HFF-Myc (cell line): ENCODE results near the gene SV2C.
"Not testable (repeated sequence)": the region's sequence is repeated elsewhere in the genome, so short reads cannot be mapped to it uniquely, and the experiment has no call there.

Experiments used
- DNase-seq: peaks from one replicate; pipeline ENCODE4 v3.0.0-alpha.2; 2011; ENCODE audit warnings: low read depth; ENCODE audit errors: extremely low read depth
- H3K4me3 ChIP-seq: replicated peaks from 2 replicates; pipeline ENCODE4 v1.5.1; 2011; ENCODE audit warnings: low read depth, mild to moderate bottlenecking, control low read depth, low read length
- TF ChIP-seq, protein P1 (sequence below): IDR thresholded peaks from 2 replicates; pipeline ENCODE4 v1.5.1; 2012; ENCODE audit warnings: mild to moderate bottlenecking, low read depth, low read length, control low read depth; ENCODE audit errors: missing control alignments

SV2C gene

GRCh38 chr5:76291305-76292077, 208.3 kb downstream of the SV2C start:
- TF ChIP-seq, protein P1, sequence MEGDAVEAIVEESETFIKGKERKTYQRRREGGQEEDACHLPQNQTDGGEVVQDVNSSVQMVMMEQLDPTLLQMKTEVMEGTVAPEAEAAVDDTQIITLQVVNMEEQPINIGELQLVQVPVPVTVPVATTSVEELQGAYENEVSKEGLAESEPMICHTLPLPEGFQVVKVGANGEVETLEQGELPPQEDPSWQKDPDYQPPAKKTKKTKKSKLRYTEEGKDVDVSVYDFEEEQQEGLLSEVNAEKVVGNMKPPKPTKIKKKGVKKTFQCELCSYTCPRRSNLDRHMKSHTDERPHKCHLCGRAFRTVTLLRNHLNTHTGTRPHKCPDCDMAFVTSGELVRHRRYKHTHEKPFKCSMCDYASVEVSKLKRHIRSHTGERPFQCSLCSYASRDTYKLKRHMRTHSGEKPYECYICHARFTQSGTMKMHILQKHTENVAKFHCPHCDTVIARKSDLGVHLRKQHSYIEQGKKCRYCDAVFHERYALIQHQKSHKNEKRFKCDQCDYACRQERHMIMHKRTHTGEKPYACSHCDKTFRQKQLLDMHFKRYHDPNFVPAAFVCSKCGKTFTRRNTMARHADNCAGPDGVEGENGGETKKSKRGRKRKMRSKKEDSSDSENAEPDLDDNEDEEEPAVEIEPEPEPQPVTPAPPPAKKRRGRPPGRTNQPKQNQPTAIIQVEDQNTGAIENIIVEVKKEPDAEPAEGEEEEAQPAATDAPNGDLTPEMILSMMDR = no peak
- no peak for DNase-seq
- H3K4me3 ChIP-seq = no peak overlapping the region

GRCh38 chr5:76292620-76293322, 209.6 kb downstream of the SV2C start:
- no peak for DNase-seq
- no peak overlapping the region for H3K4me3 ChIP-seq
- TF ChIP-seq, protein P1 = no peak

DNA sequence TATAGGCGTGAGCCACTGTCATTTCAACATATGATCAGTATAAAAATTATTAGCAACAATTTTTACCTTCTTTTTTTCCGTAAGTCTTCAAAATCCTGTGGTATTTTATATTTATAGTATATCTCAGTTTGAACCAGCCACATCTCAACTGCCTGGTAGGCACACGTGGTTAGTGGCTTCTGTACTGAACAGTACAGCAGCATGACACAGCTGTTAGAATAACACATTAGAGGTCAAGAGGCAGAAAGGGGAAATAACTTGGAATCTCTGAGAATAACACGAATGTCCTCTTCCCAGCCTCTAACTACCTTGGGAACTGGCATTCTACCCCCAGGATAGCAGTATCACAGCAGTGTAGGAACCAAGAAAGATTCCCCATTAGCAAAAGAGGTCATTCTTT, 211.4 kb downstream of the SV2C start:
- no peak overlapping the region for H3K4me3 ChIP-seq
- TF ChIP-seq, protein P1 = no peak
- DNase-seq = no peak

DNA sequence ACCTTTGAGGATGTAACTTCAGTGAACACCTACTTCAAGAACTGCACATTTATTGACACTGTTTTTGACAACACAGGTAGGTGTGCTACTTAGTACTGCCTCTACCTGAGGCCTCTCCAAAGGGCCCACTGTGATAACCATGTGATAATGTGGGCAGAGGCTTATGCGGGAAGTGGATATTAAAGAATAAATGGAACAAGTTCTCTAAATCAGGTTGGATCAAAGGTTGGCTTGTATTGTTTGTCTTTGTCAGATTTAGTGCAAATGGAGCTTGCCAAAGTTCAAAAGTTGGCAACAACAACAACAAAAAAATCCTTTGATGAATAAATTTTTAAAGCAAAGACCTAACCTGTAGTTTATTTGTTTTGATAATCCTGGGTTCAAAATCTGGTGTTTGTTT, 215.7 kb downstream of the SV2C start:
- DNase-seq = no peak
- no peak overlapping the region for H3K4me3 ChIP-seq
- TF ChIP-seq, protein P1 = no peak

DNA sequence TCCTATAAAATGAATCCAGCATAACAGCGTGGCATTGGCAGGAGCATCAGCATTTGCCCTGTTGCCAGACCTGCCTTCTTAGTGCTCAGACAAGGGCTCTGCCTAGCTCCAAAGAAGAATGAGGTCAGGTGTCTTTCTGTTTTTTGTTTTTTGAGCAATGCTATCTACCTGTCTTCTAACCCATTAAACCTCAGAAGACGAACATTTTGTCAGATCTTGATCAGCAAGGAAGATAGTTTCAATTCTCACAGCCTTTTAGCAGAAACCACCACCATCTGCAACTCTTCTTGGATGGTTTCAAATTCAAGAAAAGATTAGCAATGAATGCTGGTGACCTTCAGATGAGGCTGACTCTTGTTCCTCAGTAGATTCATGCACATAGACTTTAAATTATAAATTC, 216.4 kb downstream of the SV2C start:
- no peak overlapping the region for H3K4me3 ChIP-seq
- DNase-seq = no peak
- TF ChIP-seq, protein P1 = no peak

DNA sequence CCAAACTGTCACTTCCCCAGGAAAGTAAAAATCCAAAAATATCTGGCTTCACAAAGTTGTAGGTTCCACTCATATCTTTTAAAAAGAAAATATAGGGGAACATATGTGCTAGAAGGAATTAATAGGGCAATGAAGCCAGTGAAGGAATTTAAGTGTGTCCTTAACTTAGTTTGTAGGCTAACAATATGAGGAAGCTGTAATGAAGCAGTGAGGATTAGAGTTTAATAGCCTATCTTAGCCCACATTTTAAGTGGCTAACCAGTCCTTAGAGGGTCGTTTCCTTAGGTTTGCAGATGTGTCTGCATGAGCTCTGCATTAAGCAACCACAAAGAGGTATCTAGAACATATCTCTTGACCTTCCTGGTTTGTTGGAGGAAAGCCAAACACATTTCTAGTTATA, 218.7 kb downstream of the SV2C start:
- not testable (repeated sequence) for DNase-seq, H3K4me3 ChIP-seq

- not testable (repeated sequence) for H3K4me3 ChIP-seq, DNase-seq
Measured at GRCh38 chr5:76302661-76303060, 219.5 kb downstream of the SV2C start.
